Limb (tissue), 2 donors: ENCODE results near the gene ACOT4.
A peak's percentile ranks its signal among the peaks of the same experiment; 100 is the strongest.
"Not testable (repeated sequence)": the region's sequence is repeated elsewhere in the genome, so short reads cannot be mapped to it uniquely, and the experiment has no call there.

Experiments used
- DNase-seq, 2 donors: peaks; one replicate each; pipeline ENCODE4 v3.0.0-alpha.2; 2016; ENCODE audit errors: extremely low spot score in 2 of 2

ACOT4 gene

GRCh38 chr14:73577214-73577613 is 14.5 kb upstream of the ACOT4 start:
- DNase-seq, result not testable (repeated sequence)

GRCh38 chr14:73582102-73582979 is 9.3 kb upstream of the ACOT4 start:
- not testable (repeated sequence) for DNase-seq

GRCh38 chr14:73588695-73589094 is 3.0 kb upstream of the ACOT4 start:
- no peak for DNase-seq

- no peak for DNase-seq
Observed at GRCh38 chr14:73589116-73589515, 2.6 kb upstream of the ACOT4 start.

DNA sequence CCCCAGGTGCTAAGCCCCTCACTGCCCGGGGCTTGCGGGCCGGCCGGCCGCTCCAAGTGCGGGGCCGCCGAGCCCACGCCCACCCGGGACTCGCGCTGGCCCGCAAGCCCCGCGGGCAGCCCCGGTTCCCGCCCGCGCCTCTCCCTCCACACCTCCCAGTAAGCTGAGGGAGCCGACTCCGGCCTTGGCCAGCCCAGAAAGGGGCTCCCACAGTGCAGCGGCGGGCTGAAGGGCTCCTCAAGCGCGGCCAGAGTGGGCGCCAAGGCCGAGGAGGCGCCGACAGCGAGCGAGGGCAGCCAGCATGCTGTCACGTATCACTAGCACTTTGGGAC is 1.0 kb upstream of the ACOT4 start:
- DNase-seq, result not testable (repeated sequence)

DNA sequence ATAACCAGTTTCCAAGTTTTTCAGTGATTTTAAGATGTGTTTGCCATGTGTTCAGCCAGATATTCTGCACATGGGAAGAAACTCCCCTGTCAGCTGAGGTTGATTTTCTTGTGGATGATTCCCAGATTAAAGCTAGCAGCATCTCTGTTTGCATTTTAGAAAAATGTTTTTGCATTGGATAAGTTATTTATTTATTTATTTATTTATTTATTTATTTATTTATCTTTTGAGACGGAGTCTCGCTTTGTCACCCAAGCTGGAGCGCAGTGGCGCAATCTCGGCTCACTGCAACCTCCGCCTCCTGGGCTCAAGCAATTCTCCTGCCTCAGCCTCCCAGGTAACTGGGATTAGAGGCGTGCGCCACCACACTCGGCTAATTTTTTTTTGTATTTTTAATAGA is 2.8 kb downstream of the ACOT4 start:
- no peak for DNase-seq

DNA sequence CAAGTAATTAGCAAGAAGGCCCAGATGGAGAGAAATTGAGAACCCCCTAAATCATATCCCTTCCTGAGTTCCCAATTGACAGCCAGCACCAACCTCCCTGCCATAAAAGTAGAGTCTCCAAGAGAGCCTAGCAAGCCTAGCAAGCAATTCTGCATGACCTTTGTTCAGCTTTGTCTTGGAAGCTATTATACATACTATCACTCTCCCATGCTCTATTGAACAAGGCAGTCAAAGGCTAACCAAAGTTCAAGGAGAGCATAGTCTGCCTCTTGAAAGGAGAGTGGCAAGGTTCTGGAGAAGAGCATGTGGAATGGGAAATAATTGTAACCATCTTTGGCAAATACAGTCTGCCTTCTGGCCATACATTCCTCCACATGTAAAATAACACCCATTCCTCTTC is 7.8 kb downstream of the ACOT4 start:
- DNase-seq, result no peak

DNA sequence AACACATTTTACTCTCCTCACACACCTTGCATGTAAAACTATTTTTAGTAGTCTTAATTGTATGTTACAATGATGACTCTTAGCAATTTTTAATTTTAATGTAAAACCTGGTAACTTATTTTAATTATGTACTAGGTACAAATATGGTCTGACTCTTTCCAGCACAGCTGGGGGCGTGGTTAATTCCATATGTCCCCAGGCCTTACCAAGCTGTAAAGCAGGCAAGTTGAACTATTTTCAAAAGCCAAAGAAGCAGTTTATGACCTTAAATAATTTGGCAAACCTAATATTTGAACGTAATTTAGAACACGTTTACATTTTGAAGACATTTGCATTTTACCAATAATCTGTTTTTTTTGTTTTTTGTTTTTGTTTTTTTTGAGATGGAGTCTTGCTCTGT is 11.3 kb downstream of the ACOT4 start:
- DNase-seq, result no peak

GRCh38 chr14:73606271-73606670 is 14.6 kb downstream of the ACOT4 start:
- no peak for DNase-seq

- DNase-seq, result no peak
Observed at GRCh38 chr14:73607241-73607640, 15.6 kb downstream of the ACOT4 start.

GRCh38 chr14:73610687-73611086 is 19.0 kb downstream of the ACOT4 start:
- no peak for DNase-seq

- DNase-seq, result peak; percentile 61 to 82
Observed at GRCh38 chr14:73612339-73613045, 20.8 kb downstream of the ACOT4 start, which contains the start of gene ACOT6. TSS of gene ACOT6 (plus strand) at chr14:73612517. CDS start at chr14:73612572, 55 bp downstream.

GRCh38 chr14:73613046-73613383 is 21.3 kb downstream of the ACOT4 start:
- no peak for DNase-seq

DNA sequence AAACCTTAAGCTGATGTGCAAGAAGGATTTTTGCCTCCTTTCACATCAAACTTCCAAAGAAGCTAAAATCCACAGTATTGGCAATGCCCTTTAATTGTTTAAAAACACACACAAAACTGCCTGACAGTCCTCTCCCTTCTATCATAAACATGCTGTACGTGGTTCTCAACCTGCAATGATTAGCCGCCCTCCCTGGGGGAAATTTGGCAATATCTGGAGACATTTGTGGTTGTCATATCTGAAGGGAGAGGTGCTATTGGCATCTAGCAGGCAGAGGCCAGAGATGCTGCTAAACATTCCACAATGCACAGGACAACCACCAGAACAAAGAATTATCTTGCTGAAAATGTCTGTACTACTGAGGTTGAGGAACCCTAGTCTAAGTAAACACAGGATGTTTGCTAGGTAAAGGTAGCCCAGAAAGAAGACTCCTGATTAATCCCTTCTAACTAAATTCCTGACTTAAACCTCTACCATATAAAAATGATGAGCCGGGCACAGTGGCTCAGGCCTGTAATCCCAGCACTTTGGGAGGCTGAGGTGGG is 21.8 kb downstream of the ACOT4 start:
- no peak for DNase-seq

DNA sequence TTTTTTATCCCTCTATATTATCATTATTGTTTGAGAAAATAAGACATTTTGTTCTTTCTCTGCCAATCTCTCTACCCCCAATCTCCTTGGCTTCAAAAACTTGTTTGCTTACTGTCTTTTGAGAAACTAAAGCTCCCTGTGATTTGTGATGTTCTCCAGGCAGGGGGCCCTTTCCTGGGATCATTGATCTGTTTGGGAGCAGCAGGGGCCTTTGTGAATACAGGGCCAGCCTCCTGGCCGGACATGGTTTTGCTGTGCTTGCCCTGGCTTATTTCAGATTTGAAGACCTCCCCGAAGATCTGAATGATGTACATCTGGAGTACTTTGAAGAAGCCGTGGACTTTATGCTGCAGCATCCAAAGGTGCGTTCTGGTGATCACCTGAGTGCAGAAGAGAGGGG is 25.2 kb downstream of the ACOT4 start:
- no peak for DNase-seq

GRCh38 chr14:73619524-73619923 is 27.9 kb downstream of the ACOT4 start:
- DNase-seq, result no peak

DNA sequence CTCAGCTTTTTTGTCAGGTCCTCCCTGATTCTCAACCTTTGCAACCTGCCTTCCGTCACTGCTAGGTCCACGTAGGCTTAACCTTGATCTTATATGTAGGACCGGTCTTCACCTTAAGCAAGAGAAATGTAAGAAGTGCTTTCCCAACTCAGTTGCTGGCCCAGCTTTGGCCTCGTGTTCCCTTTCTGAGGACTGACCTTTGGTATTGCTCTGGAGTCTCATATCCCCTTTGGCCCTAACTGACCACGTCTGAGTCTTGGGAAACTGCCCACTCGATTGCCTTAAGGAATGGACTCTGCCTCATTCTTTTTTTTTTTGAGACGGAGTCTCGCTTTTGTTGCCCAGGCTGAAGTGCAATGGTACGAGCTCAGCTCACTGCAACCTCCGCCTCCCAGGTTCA is 28.6 kb downstream of the ACOT4 start:
- no peak for DNase-seq

- no peak for DNase-seq
Observed at GRCh38 chr14:73623504-73624054, 31.9 kb downstream of the ACOT4 start.

DNA sequence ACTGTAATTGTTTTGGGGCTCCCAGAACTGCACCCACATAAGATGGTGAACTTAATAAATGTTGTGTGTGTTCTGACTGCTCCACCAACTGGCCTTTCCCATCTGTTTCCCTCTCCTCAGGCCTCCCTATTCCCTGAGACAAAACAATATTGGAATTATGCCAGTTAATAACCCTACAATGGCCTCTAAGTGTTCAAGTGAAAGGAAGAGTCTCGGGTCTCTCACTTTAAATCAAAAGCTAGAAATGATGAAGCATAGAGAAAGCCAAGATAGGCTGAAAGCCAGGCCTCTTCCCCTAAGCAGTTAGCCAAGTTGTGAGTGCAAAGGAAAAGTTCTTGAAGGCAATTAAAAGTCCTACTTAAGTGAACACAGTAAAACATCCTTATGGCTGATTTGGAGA is 34.0 kb downstream of the ACOT4 start:
- no peak for DNase-seq

- no peak for DNase-seq
Observed at GRCh38 chr14:73627151-73627558, 35.5 kb downstream of the ACOT4 start.

- DNase-seq, result no peak
Observed at GRCh38 chr14:73630009-73630780, 38.5 kb downstream of the ACOT4 start.
